ENCODE results near the gene ICAM3. TPM values are rescaled to one million over a fixed set of nuclear protein-coding genes. Genes with fewer than 3 reads are reported as not detected.

Gene ICAM3
- total and polyA plus RNA-seq, 12 donors: 6.1 to 77.2 (median 16.8) TPM

DNA sequence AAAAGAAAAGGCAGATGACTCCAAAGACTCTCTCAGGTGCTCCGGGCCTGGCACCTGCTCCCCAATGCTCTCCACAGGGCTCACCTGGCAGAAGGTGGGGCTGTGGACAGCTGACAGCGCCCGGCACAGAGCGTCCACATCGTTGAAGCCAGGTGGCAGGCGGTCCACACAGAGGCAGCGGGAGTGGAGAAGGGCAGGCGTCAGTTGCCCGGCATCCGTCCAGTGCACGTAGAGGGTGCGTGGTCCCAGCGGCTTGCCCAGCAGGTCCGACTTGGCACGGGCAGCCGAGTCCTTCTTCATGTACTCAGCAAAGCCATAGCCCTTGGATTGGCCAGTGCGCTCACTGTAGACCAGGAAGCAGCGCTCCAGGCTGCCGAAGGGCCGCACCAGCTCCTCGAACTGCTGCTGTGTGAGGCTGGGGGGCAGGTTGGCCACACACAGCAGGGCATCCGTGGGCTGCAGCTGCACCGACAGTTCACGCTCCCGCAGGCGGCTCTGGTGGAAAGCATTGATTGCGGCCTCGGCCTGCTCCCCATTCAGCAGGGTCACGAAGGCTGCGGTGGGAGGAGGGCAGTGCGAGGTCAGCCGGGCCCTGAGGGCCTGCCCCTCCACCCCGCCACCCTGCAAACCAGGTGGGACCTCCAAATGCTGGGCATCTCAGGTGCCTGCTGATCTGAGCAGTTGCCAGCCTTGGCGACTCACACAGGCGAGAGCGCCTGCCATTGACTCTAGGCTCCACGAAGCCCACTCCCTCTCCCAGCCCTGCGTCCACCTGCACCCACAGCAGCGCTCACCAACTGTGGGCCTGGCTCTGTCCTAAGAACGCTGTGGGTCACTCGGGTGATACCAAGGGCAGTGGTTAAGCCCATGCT is 10.6 kb downstream of the ICAM3 start:
- intact Hi-C loops (cut with DNase I): loop anchor here in 1 of 10 donors (5.0 kb wide), 1 partner anchor 41 kb away; the partner anchor contains the start of genes ICAM4 and ICAM5
- WGBS, 2 donors: 96% methylated on average over 41 of the region's 41 CpGs

DNA sequence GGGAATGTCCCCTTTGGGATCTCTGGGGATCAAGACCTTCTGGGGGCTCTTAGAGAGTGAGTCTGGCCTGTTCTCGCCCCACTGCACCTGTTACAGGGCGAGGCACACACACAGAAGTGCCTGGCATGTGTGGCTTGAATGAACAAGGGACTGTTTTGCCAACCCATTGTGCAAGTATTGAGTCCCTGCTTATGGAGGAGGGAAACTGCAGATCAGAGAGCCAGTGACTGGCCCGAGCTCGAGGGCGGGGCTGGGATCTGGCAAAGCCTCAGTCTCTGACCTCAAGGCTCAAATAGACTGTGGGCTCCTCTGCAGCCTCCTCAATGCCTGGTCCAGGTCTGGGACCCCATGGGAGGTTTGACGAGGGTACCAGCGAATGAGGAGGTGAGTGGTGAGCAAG is 11.6 kb downstream of the ICAM3 start:
- WGBS, 2 donors: 87 to 93% methylated on average over 7 of the region's 7 CpGs
- no peaks in the 10 kb centered on the region for H3K27me3 ChIP-seq
- H3K9me3 ChIP-seq: no peaks in the 10 kb centered on the region
- H3K27ac ChIP-seq: no peak overlapping the region
- DNase-seq (no peak), ATAC-seq (no peak)
- H3K4me3 ChIP-seq: no peak overlapping the region
- TF ChIP-seq, protein P1, sequence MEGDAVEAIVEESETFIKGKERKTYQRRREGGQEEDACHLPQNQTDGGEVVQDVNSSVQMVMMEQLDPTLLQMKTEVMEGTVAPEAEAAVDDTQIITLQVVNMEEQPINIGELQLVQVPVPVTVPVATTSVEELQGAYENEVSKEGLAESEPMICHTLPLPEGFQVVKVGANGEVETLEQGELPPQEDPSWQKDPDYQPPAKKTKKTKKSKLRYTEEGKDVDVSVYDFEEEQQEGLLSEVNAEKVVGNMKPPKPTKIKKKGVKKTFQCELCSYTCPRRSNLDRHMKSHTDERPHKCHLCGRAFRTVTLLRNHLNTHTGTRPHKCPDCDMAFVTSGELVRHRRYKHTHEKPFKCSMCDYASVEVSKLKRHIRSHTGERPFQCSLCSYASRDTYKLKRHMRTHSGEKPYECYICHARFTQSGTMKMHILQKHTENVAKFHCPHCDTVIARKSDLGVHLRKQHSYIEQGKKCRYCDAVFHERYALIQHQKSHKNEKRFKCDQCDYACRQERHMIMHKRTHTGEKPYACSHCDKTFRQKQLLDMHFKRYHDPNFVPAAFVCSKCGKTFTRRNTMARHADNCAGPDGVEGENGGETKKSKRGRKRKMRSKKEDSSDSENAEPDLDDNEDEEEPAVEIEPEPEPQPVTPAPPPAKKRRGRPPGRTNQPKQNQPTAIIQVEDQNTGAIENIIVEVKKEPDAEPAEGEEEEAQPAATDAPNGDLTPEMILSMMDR (IDR thresholded peaks at IDR 0.05): no peak
- peaks cover 0 to 85% (median 73%) of the 10 kb centered on the region in 9 donors for H3K36me3 ChIP-seq
- intact Hi-C loops (cut with DNase I): loop anchor here in 1 of 10 donors (5.0 kb wide), 1 partner anchor 40 kb away; the partner anchor contains the start of genes ICAM4 and ICAM5
- H3K4me1 ChIP-seq: peaks cover 4 to 14% (median 13%) of the 10 kb centered on the region in 9 donors

More for the DNA sequence above, 10.6 kb downstream of the ICAM3 start:
- Histone ChIP-seq H3K4me3 (no peak overlapping the region), H3K36me3 (peaks cover 0 to 75% (median 63%) of the 10 kb centered on the region in 9 donors), H3K9me3 (no peaks in the 10 kb centered on the region), H3K27me3 (no peaks in the 10 kb centered on the region), H3K4me1 (peaks cover 4 to 22% (median 14%) of the 10 kb centered on the region in 9 donors), H3K27ac (no peak overlapping the region)
- no peak for ATAC-seq
- DNase-seq: no peak
- TF ChIP-seq, protein P1 (IDR thresholded peaks at IDR 0.05): no peak

DNA sequence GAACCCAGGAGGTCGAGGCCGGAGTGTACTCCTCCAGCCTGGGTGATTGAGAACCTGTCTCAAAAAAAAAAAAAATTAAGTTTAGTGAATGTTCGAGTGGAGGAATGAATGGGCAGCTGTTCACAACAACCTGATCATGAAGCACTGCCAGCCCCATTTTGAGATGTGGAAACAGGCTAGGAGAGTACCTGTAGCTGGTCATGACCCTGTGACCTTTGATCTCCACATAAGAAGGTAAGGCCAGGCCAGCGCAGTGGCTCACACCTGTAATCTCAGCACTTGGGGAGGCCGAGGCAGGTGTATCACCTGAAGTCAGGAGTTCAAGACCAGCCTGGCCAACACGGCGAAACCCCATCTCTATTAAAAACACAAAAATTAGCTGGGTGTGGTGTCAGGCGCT is 13.7 kb downstream of the ICAM3 start:
- no peak overlapping the region for H3K27ac ChIP-seq
- ATAC-seq (no peak), DNase-seq (no peak)
- peaks cover 9 to 100% (median 92%) of the 10 kb centered on the region in 9 donors for H3K36me3 ChIP-seq
- H3K4me1 ChIP-seq: no peaks in the 10 kb centered on the region
- intact Hi-C loops (cut with DNase I): loop anchor here in 1 of 10 donors (5.0 kb wide), 1 partner anchor 38 kb away; the partner anchor contains the start of genes ICAM4 and ICAM5
- no peaks in the 10 kb centered on the region for H3K27me3 ChIP-seq
- H3K9me3 ChIP-seq: no peaks in the 10 kb centered on the region
- 91 to 96% methylated on average over 8 of the region's 8 CpGs for WGBS, 2 donors
- H3K4me3 ChIP-seq: no peak overlapping the region
- TF ChIP-seq, protein P1 (IDR thresholded peaks at IDR 0.05): no peak

DNA sequence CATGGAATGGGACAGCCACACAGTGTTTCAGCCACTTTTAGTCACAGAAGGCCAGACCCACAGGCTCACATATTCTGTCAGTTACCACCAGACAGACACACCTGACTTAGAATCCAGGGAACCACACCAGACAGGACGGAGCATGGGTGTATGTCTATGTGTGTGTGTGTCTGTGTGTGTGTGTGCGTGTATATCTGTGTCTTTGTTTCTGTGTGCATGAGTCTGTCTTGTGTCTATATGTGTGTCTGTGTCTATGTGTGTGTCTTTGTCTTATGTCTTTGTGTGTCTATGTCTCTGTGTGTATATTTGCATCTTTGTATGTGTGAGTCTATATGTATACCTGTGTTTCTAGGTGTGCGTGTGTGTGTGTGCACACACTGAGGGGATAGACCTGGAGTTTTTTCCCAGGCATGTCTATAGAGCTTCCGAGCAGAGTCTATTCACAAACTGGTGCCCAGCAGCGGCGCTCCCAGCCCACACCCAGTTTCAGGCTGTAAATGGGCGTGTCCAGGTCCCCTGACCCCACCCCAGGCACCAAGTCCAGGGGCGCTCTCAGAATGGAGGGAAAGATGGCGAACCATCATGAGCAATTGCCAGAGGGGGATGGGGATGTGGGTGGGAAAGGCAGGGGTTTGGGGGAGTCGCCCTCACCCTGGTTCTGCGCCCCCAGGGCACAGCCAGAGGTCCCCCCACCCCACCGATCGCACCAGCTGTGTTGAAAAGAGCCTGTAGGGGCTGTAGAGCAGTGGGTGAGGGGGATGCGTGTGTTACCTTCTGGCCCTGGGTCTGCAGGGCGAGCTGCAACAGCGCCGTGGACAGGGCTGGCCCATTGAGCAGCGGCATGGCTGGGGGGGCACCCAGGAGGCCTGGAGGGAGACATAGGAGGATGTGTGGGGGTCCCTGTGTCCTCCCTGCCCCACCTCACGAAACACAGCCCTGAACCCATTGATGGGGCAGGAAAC is 17.3 kb downstream of the ICAM3 start:
- H3K36me3 ChIP-seq: peaks cover 0 to 100% (median 85%) of the 10 kb centered on the region in 9 donors
- intact Hi-C loops (cut with DNase I): no loop called here
- no peak for DNase-seq

More for the DNA sequence above, 17.3 kb downstream of the ICAM3 start:
- Histone ChIP-seq H3K4me1 (no peaks in the 10 kb centered on the region), H3K27me3 (no peaks in the 10 kb centered on the region), H3K27ac (no peak overlapping the region), H3K4me3 (no peak overlapping the region), H3K9me3 (no peaks in the 10 kb centered on the region)
- TF ChIP-seq, protein P1 (IDR thresholded peaks at IDR 0.05): no peak
- 94 to 96% methylated on average over 19 of the region's 19 CpGs for WGBS, 2 donors
- ATAC-seq: peak in 1 of 8 donors; percentile 10

Data from heart right ventricle (tissue), 16 donors.